Trophoblast cell (in vitro differentiated cells and primary cell): ENCODE data around the gene ADCY2.

Experiments
- DNase-seq, 2 donors: peaks; one replicate each; pipeline ENCODE4 v3.0.0-alpha.2; 2016
- H2AFZ ChIP-seq: 2 replicates; pipeline ENCODE4 v1.6.1; 2013; ENCODE audit warnings: low read length, moderate library complexity, mild to moderate bottlenecking; ENCODE audit not compliant: insufficient read depth, poor library complexity
- H2AK5ac ChIP-seq: 2 replicates; pipeline ENCODE4 v1.6.1; 2013; ENCODE audit warnings: mild to moderate bottlenecking, low read length
- H2BK120ac ChIP-seq: 2 replicates; pipeline ENCODE4 v1.6.1; 2013; ENCODE audit warnings: low read length, mild to moderate bottlenecking, moderate library complexity; ENCODE audit not compliant: insufficient read depth, poor library complexity
- H2BK12ac ChIP-seq: 2 replicates; pipeline ENCODE4 v1.6.1; 2013; ENCODE audit warnings: mild to moderate bottlenecking, low read length, moderate library complexity
- H2BK5ac ChIP-seq: 2 replicates; pipeline ENCODE4 v1.6.1; 2013; ENCODE audit warnings: low read length, low read depth, moderate library complexity, mild to moderate bottlenecking; ENCODE audit not compliant: poor library complexity
- H3K14ac ChIP-seq: 2 replicates; pipeline ENCODE4 v1.6.1; 2013; ENCODE audit warnings: mild to moderate bottlenecking, low read length
- H3K18ac ChIP-seq: 2 replicates; pipeline ENCODE4 v1.6.1; 2013; ENCODE audit warnings: mild to moderate bottlenecking, low read length
- H3K23ac ChIP-seq: 2 replicates; pipeline ENCODE4 v1.6.1; 2013; ENCODE audit warnings: low read length
- H3K27ac ChIP-seq: 2 replicates; pipeline ENCODE4 v1.5.1; 2013; ENCODE audit warnings: low read depth, mild to moderate bottlenecking, inconsistent platforms, low read length, moderate library complexity
- H3K27me3 ChIP-seq: 2 replicates; pipeline ENCODE4 v1.6.1; 2013; ENCODE audit warnings: inconsistent platforms, mild to moderate bottlenecking, low read length, moderate library complexity; ENCODE audit not compliant: insufficient read depth
- H3K36me3 ChIP-seq, 2 experiments: 1 replicate in 1 of 2; 2 replicates in 1 of 2; pipeline ENCODE4 v1.6.1; 2013; ENCODE audit warnings: low read length in 2 of 2, mild to moderate bottlenecking in 2 of 2, moderate library complexity in 1 of 2; ENCODE audit not compliant: insufficient read depth in 2 of 2, control insufficient read depth in 1 of 2
- H3K4ac ChIP-seq: 2 replicates; pipeline ENCODE4 v1.6.1; 2013; ENCODE audit warnings: low read depth, mild to moderate bottlenecking, low read length, moderate library complexity
- H3K4me1 ChIP-seq, 2 experiments: 1 replicate in 1 of 2; 2 replicates in 1 of 2; pipeline ENCODE4 v1.6.1; 2013; ENCODE audit warnings: low read length in 2 of 2, mild to moderate bottlenecking in 2 of 2, moderate library complexity in 1 of 2; ENCODE audit not compliant: insufficient read depth in 2 of 2, control insufficient read depth in 1 of 2
- H3K4me2 ChIP-seq: 2 replicates; pipeline ENCODE4 v1.6.1; 2013; ENCODE audit warnings: inconsistent platforms, mild to moderate bottlenecking, low read length, moderate library complexity
- H3K4me3 ChIP-seq: 2 replicates; pipeline ENCODE4 v1.5.1; 2013; ENCODE audit warnings: mild to moderate bottlenecking, low read depth, low read length, inconsistent platforms
- H3K79me1 ChIP-seq: one replicate; pipeline ENCODE4 v1.6.1; 2013; ENCODE audit warnings: low read length
- H3K79me2 ChIP-seq: 2 replicates; pipeline ENCODE4 v1.6.1; 2013; ENCODE audit warnings: low read length, mild to moderate bottlenecking; ENCODE audit not compliant: control insufficient read depth, insufficient read depth, poor library complexity
- H3K9ac ChIP-seq: 2 replicates; pipeline ENCODE4 v1.6.1; 2013; ENCODE audit warnings: mild to moderate bottlenecking, low read length
- H3K9me3 ChIP-seq: 2 replicates; pipeline ENCODE4 v1.6.1; 2013; ENCODE audit warnings: low read depth, mild to moderate bottlenecking, control low read depth, inconsistent platforms, low read length; ENCODE audit not compliant: insufficient read depth
- H4K12ac ChIP-seq: 2 replicates; pipeline ENCODE4 v1.6.1; 2013; ENCODE audit warnings: low read depth, mild to moderate bottlenecking, low read length, moderate library complexity
- H4K8ac ChIP-seq: 2 replicates; pipeline ENCODE4 v1.6.1; 2013; ENCODE audit warnings: low read depth, mild to moderate bottlenecking, low read length, moderate library complexity
- H4K91ac ChIP-seq: one replicate; pipeline ENCODE4 v1.6.1; 2013; ENCODE audit warnings: low read depth, mild to moderate bottlenecking, low read length, moderate library complexity
- WGBS: extraction: QIAGEN DNeasy Blood & Tissue Kit; methylation state at CpG from one replicate; pipeline ENCODE4 v1.1.7; 2013; ENCODE audit warnings: missing lambda C conversion rate; ENCODE audit not compliant: insufficient read length, insufficient coverage; ENCODE audit errors: extremely low coverage; 5-methylcytosine and 5-hydroxymethylcytosine counted together

ADCY2 gene

GRCh38 chr5:7754490-7754889 is 358.6 kb downstream of the ADCY2 start:
- Histone ChIP-seq H3K18ac (no peak overlapping the region), H2AK5ac (no peak overlapping the region), H3K4me3 (no peak overlapping the region)

GRCh38 chr5:7754997-7755596 is 359.2 kb downstream of the ADCY2 start:
- H2AFZ ChIP-seq: no peak overlapping the region
- no peak overlapping the region for H3K18ac ChIP-seq
- H3K27me3 ChIP-seq: no peaks in the 10 kb centered on the region
- no peaks in the 10 kb centered on the region for H3K9me3 ChIP-seq
- no peak overlapping the region for H2BK5ac ChIP-seq
- no peak overlapping the region for H3K23ac ChIP-seq
- no CpG with 5 or more reads among the region's 13 CpGs for WGBS
- no peak overlapping the region for H4K91ac ChIP-seq
- no peak overlapping the region for H4K8ac ChIP-seq
- H3K27ac ChIP-seq: no peak overlapping the region
- H3K4me3 ChIP-seq: no peak overlapping the region
- H2BK120ac ChIP-seq: no peak overlapping the region
- no peak overlapping the region for H3K4ac ChIP-seq
- DNase-seq: peak; percentile 71 to 83
- no peaks in the 10 kb centered on the region for H3K79me2 ChIP-seq
- no peak overlapping the region for H3K4me2 ChIP-seq
- no peak overlapping the region for H2AK5ac ChIP-seq
- H3K4me1 ChIP-seq: no peaks in the 10 kb centered on the region
- H2BK12ac ChIP-seq: no peak overlapping the region
- H3K79me1 ChIP-seq: no peaks in the 10 kb centered on the region
- H4K12ac ChIP-seq: no peak overlapping the region
- H3K9ac ChIP-seq: no peak overlapping the region
- no peak overlapping the region for H3K14ac ChIP-seq
- no peaks in the 10 kb centered on the region for H3K36me3 ChIP-seq

More at GRCh38 chr5:7754490-7754889, 358.6 kb downstream of the ADCY2 start:
- Histone ChIP-seq H4K12ac (no peak overlapping the region), H3K9ac (no peak overlapping the region), H3K4me2 (no peak overlapping the region), H3K4me1 (no peaks in the 10 kb centered on the region), H2BK120ac (no peak overlapping the region), H4K91ac (no peak overlapping the region), H3K14ac (no peak overlapping the region), H2BK12ac (no peak overlapping the region), H2BK5ac (no peak overlapping the region), H3K9me3 (no peaks in the 10 kb centered on the region), H3K27me3 (no peaks in the 10 kb centered on the region), H3K36me3 (no peaks in the 10 kb centered on the region), H3K4ac (no peak overlapping the region), H3K79me2 (no peaks in the 10 kb centered on the region), H4K8ac (no peak overlapping the region), H3K27ac (no peak overlapping the region), H3K79me1 (no peaks in the 10 kb centered on the region), H2AFZ (no peak overlapping the region), H3K23ac (no peak overlapping the region)
- WGBS: no CpG with 5 or more reads among the region's 6 CpGs
- DNase-seq: no peak

- no peak overlapping the region for H2AK5ac ChIP-seq
- no peaks in the 10 kb centered on the region for H3K79me2 ChIP-seq
- DNase-seq: no peak
- H3K18ac ChIP-seq: no peak overlapping the region
- no peak overlapping the region for H3K23ac ChIP-seq
- H2AFZ ChIP-seq: no peak overlapping the region
- no peak overlapping the region for H2BK12ac ChIP-seq
- H3K4me3 ChIP-seq: no peak overlapping the region
- no peaks in the 10 kb centered on the region for H3K9me3 ChIP-seq
- H3K4ac ChIP-seq: no peak overlapping the region
- no peak overlapping the region for H2BK5ac ChIP-seq
- H3K27ac ChIP-seq: no peak overlapping the region
- H4K12ac ChIP-seq: no peak overlapping the region
- H3K27me3 ChIP-seq: no peaks in the 10 kb centered on the region
- no peak overlapping the region for H2BK120ac ChIP-seq
- WGBS: no CpG with 5 or more reads among the region's 5 CpGs
- no peak overlapping the region for H3K4me2 ChIP-seq
- H3K4me1 ChIP-seq: no peaks in the 10 kb centered on the region
- H3K36me3 ChIP-seq: no peaks in the 10 kb centered on the region
- no peaks in the 10 kb centered on the region for H3K79me1 ChIP-seq
- H4K91ac ChIP-seq: no peak overlapping the region
- H4K8ac ChIP-seq: no peak overlapping the region
- H3K9ac ChIP-seq: no peak overlapping the region
- no peak overlapping the region for H3K14ac ChIP-seq
Measured at GRCh38 chr5:7755958-7756357, 360.0 kb downstream of the ADCY2 start.

GRCh38 chr5:7756453-7756852 is 360.5 kb downstream of the ADCY2 start:
- no peak for DNase-seq
- H3K4me1 ChIP-seq: no peaks in the 10 kb centered on the region
- no peaks in the 10 kb centered on the region for H3K9me3 ChIP-seq
- no peak overlapping the region for H4K8ac ChIP-seq
- H2BK12ac ChIP-seq: no peak overlapping the region
- no peak overlapping the region for H2BK5ac ChIP-seq
- no peak overlapping the region for H4K12ac ChIP-seq
- no peak overlapping the region for H3K23ac ChIP-seq
- no peak overlapping the region for H2BK120ac ChIP-seq
- H3K27me3 ChIP-seq: no peaks in the 10 kb centered on the region
- no peak overlapping the region for H3K9ac ChIP-seq
- no peak overlapping the region for H3K27ac ChIP-seq
- no peaks in the 10 kb centered on the region for H3K79me2 ChIP-seq
- H3K4me2 ChIP-seq: no peak overlapping the region
- H2AK5ac ChIP-seq: no peak overlapping the region
- H3K14ac ChIP-seq: no peak overlapping the region
- no peaks in the 10 kb centered on the region for H3K79me1 ChIP-seq
- WGBS: no CpG with 5 or more reads among the region's 4 CpGs
- H3K18ac ChIP-seq: no peak overlapping the region
- H3K4ac ChIP-seq: no peak overlapping the region
- H3K4me3 ChIP-seq: no peak overlapping the region
- no peaks in the 10 kb centered on the region for H3K36me3 ChIP-seq
- H2AFZ ChIP-seq: no peak overlapping the region
- no peak overlapping the region for H4K91ac ChIP-seq
